Mesenchymal stem cell (in vitro differentiated cells and primary cell): ENCODE results near the gene FBXW11.

Experiments
- DNase-seq: peaks from one replicate; pipeline ENCODE4 v3.0.0-alpha.2; 2013
- H2AFZ ChIP-seq: one replicate; pipeline ENCODE4 v1.6.1; 2013; ENCODE audit warnings: low read depth, mild to moderate bottlenecking, control low read depth, inconsistent platforms, low read length, moderate library complexity
- H2AK5ac ChIP-seq: 2 replicates; pipeline ENCODE4 v1.6.1; 2013; ENCODE audit warnings: low read length, moderate library complexity, mild to moderate bottlenecking, inconsistent platforms; ENCODE audit not compliant: severe bottlenecking
- H2BK120ac ChIP-seq: one replicate; pipeline ENCODE4 v1.6.1; 2013; ENCODE audit warnings: low read depth, mild to moderate bottlenecking, inconsistent platforms, low read length, moderate library complexity
- H2BK12ac ChIP-seq, 2 experiments: one replicate each; pipeline ENCODE4 v1.6.1; 2013; ENCODE audit warnings: inconsistent platforms in 2 of 2, low read length in 2 of 2, mild to moderate bottlenecking in 2 of 2, moderate library complexity in 2 of 2, control low read depth in 1 of 2
- H2BK15ac ChIP-seq: one replicate; pipeline ENCODE4 v1.6.1; 2013; ENCODE audit warnings: mild to moderate bottlenecking, low read depth, inconsistent platforms; ENCODE audit not compliant: poor library complexity, severe bottlenecking
- H2BK5ac ChIP-seq: 2 replicates; pipeline ENCODE4 v1.6.1; 2013; ENCODE audit warnings: low read depth, mild to moderate bottlenecking, low read length, control low read depth, inconsistent platforms; ENCODE audit not compliant: poor library complexity, severe bottlenecking
- H3K14ac ChIP-seq, 2 experiments: one replicate each; pipeline ENCODE4 v1.6.1; 2013; ENCODE audit warnings: inconsistent platforms in 2 of 2, low read length in 2 of 2, control low read depth in 1 of 2, mild to moderate bottlenecking in 1 of 2, moderate library complexity in 1 of 2
- H3K18ac ChIP-seq, 2 experiments: one replicate each; pipeline ENCODE4 v1.6.1; 2013; ENCODE audit warnings: inconsistent platforms in 2 of 2, low read length in 2 of 2, control low read depth in 1 of 2, low read depth in 1 of 2, mild to moderate bottlenecking in 1 of 2
- H3K23ac ChIP-seq, 2 experiments: one replicate each; pipeline ENCODE4 v1.6.1; 2013; ENCODE audit warnings: inconsistent platforms in 2 of 2, low read length in 2 of 2, mild to moderate bottlenecking in 2 of 2, moderate library complexity in 2 of 2, control low read depth in 1 of 2
- H3K27ac ChIP-seq: 2 replicates; pipeline ENCODE4 v1.5.1; 2013; ENCODE audit warnings: mild to moderate bottlenecking, moderate library complexity, low read length, control low read depth, inconsistent platforms; ENCODE audit not compliant: poor library complexity, severe bottlenecking
- H3K27me3 ChIP-seq, 2 experiments: 2 replicates each; pipeline versions ENCODE4 v1.6.1 to v1.7.0; 2013; ENCODE audit warnings: low read length in 2 of 2, mild to moderate bottlenecking in 2 of 2, moderate library complexity in 2 of 2, control low read depth in 1 of 2, inconsistent platforms in 1 of 2; ENCODE audit not compliant: control insufficient read depth in 1 of 2, insufficient read depth in 1 of 2
- H3K36me3 ChIP-seq, 2 experiments: 2 replicates each; pipeline versions ENCODE4 v1.6.1 to v1.7.0; 2013; ENCODE audit warnings: low read length in 2 of 2, control low read depth in 1 of 2, inconsistent platforms in 1 of 2, low read depth in 1 of 2, mild to moderate bottlenecking in 1 of 2; ENCODE audit not compliant: insufficient read depth in 2 of 2, control insufficient read depth in 1 of 2
- H3K4ac ChIP-seq, 2 experiments: one replicate each; pipeline ENCODE4 v1.6.1; 2013; ENCODE audit warnings: inconsistent platforms in 2 of 2, low read length in 2 of 2, mild to moderate bottlenecking in 2 of 2, moderate library complexity in 2 of 2, control low read depth in 1 of 2, low read depth in 1 of 2
- H3K4me1 ChIP-seq: 2 replicates; pipeline ENCODE4 v1.6.1; 2013; ENCODE audit warnings: low read depth, low read length, control low read depth; ENCODE audit not compliant: control insufficient read depth, insufficient read depth
- H3K4me2 ChIP-seq: 2 replicates; pipeline ENCODE4 v1.6.1; 2013; ENCODE audit warnings: low read length, mild to moderate bottlenecking, inconsistent platforms; ENCODE audit not compliant: poor library complexity, severe bottlenecking
- H3K4me3 ChIP-seq, 2 experiments: 2 replicates each; pipeline versions ENCODE4 v1.5.1 to v1.7.0; 2013; ENCODE audit warnings: low read length in 2 of 2, mild to moderate bottlenecking in 2 of 2, control low read depth in 1 of 2, low read depth in 1 of 2; ENCODE audit not compliant: insufficient read depth in 1 of 2
- H3K79me1 ChIP-seq: replicated peaks from 2 replicates; pipeline ENCODE4 v1.6.1; 2013; ENCODE audit warnings: mild to moderate bottlenecking, control low read depth, low read length, inconsistent platforms; ENCODE audit not compliant: poor library complexity, severe bottlenecking
- H3K9ac ChIP-seq: 2 replicates; pipeline ENCODE4 v1.7.0; 2013; ENCODE audit warnings: mild to moderate bottlenecking, low read length, moderate library complexity
- H3K9me3 ChIP-seq: 2 replicates; pipeline ENCODE4 v1.7.0; 2013; ENCODE audit warnings: mild to moderate bottlenecking, low read length; ENCODE audit not compliant: control insufficient read depth
- H4K8ac ChIP-seq: one replicate; pipeline ENCODE4 v1.6.1; 2013; ENCODE audit warnings: inconsistent platforms, mild to moderate bottlenecking, low read length, moderate library complexity
- H4K91ac ChIP-seq: one replicate; pipeline ENCODE4 v1.6.1; 2013; ENCODE audit warnings: mild to moderate bottlenecking, low read length, inconsistent platforms
- WGBS: methylation state at CpG from one replicate; pipeline ENCODE4 v1.1.7; 2013; ENCODE audit warnings: mixed read lengths; 5-methylcytosine and 5-hydroxymethylcytosine counted together

Gene FBXW11

GRCh38 chr5:171832775-171833174 lies 173.7 kb downstream of the FBXW11 start:
- no peak overlapping the region for H2BK5ac ChIP-seq
- H3K4me2 ChIP-seq = no peak overlapping the region
- no peak overlapping the region for H3K9ac ChIP-seq
- no peaks in the 10 kb centered on the region for H3K4me1 ChIP-seq
- no peak overlapping the region for H3K4ac ChIP-seq
- H3K23ac ChIP-seq = no peak overlapping the region
- no peak overlapping the region for H2AFZ ChIP-seq
- no peaks in the 10 kb centered on the region for H3K79me1 ChIP-seq
- WGBS = 72% methylated on average over 2 of the region's 2 CpGs
- H2BK12ac ChIP-seq = no peak overlapping the region
- H3K14ac ChIP-seq = no peak overlapping the region
- H4K8ac ChIP-seq = no peak overlapping the region
- no peak overlapping the region for H4K91ac ChIP-seq
- H3K4me3 ChIP-seq = no peak overlapping the region
- no peak overlapping the region for H2BK15ac ChIP-seq
- no peak overlapping the region for H2AK5ac ChIP-seq
- peaks cover 3 to 12% of the 10 kb centered on the region in 2 experiments for H3K27me3 ChIP-seq
- H3K27ac ChIP-seq = no peak overlapping the region
- no peaks in the 10 kb centered on the region for H3K36me3 ChIP-seq
- peaks cover 46% of the 10 kb centered on the region for H3K9me3 ChIP-seq
- no peak overlapping the region for H2BK120ac ChIP-seq
- no peak overlapping the region for H3K18ac ChIP-seq
- DNase-seq = no peak

GRCh38 chr5:171830686-171831085 lies 175.8 kb downstream of the FBXW11 start:
- no peak overlapping the region for H3K4ac ChIP-seq
- H2BK5ac ChIP-seq = no peak overlapping the region
- H2BK12ac ChIP-seq = no peak overlapping the region
- H3K4me3 ChIP-seq = no peak overlapping the region
- no peak overlapping the region for H2AFZ ChIP-seq
- no peaks in the 10 kb centered on the region for H3K4me1 ChIP-seq
- H2BK120ac ChIP-seq = no peak overlapping the region
- H2BK15ac ChIP-seq = no peak overlapping the region
- no peak overlapping the region for H3K18ac ChIP-seq
- no peak overlapping the region for H3K9ac ChIP-seq
- H4K91ac ChIP-seq = no peak overlapping the region
- WGBS = 100% methylated on average over 1 of the region's 1 CpG
- no peak overlapping the region for H3K4me2 ChIP-seq
- no peak overlapping the region for H3K27ac ChIP-seq
- H3K23ac ChIP-seq = no peak overlapping the region
- H4K8ac ChIP-seq = no peak overlapping the region
- H2AK5ac ChIP-seq = no peak overlapping the region
- peaks cover 54% of the 10 kb centered on the region for H3K9me3 ChIP-seq
- DNase-seq = no peak
- H3K36me3 ChIP-seq = no peaks in the 10 kb centered on the region
- peaks cover 0 to 8% of the 10 kb centered on the region in 2 experiments for H3K27me3 ChIP-seq
- H3K79me1 ChIP-seq = no peaks in the 10 kb centered on the region
- H3K14ac ChIP-seq = no peak overlapping the region

GRCh38 chr5:171827162-171827561 lies 179.3 kb downstream of the FBXW11 start:
- Histone ChIP-seq H3K36me3 (no peaks in the 10 kb centered on the region), H4K8ac (no peak overlapping the region), H2BK120ac (no peak overlapping the region), H3K14ac (no peak overlapping the region), H3K4ac (no peak overlapping the region), H2BK12ac (no peak overlapping the region), H2AK5ac (no peak overlapping the region), H3K18ac (no peak overlapping the region), H3K27me3 (peaks cover 5 to 12% of the 10 kb centered on the region in 2 experiments), H3K27ac (no peak overlapping the region), H2BK15ac (no peak overlapping the region), H3K79me1 (no peaks in the 10 kb centered on the region), H3K4me3 (no peak overlapping the region), H3K9ac (no peak overlapping the region), H3K23ac (no peak overlapping the region), H3K4me1 (no peaks in the 10 kb centered on the region), H3K4me2 (no peak overlapping the region), H2AFZ (no peak overlapping the region), H4K91ac (no peak overlapping the region), H3K9me3 (peaks cover 60% of the 10 kb centered on the region), H2BK5ac (no peak overlapping the region)
- 97% methylated on average over 4 of the region's 9 CpGs for WGBS
- no peak for DNase-seq

GRCh38 chr5:171826132-171826531 lies 180.3 kb downstream of the FBXW11 start:
- Histone ChIP-seq H2AFZ (no peak overlapping the region), H3K79me1 (no peaks in the 10 kb centered on the region), H3K18ac (no peak overlapping the region), H3K4me3 (no peak overlapping the region), H3K4me2 (no peak overlapping the region), H3K9me3 (peaks cover 55% of the 10 kb centered on the region), H4K91ac (no peak overlapping the region), H3K36me3 (no peaks in the 10 kb centered on the region), H3K9ac (no peak overlapping the region), H3K27me3 (peaks cover 13 to 17% of the 10 kb centered on the region in 2 experiments), H3K14ac (no peak overlapping the region), H2BK15ac (no peak overlapping the region), H3K4me1 (no peaks in the 10 kb centered on the region), H3K23ac (no peak overlapping the region), H3K27ac (no peak overlapping the region), H2BK12ac (no peak overlapping the region), H2BK5ac (no peak overlapping the region), H4K8ac (no peak overlapping the region), H2AK5ac (no peak overlapping the region), H2BK120ac (no peak overlapping the region), H3K4ac (no peak overlapping the region)
- peak; percentile 63 for DNase-seq
- 49% methylated on average over 4 of the region's 5 CpGs for WGBS
